Colonic mucosa (tissue), 4 donors: ENCODE results near the gene TMEM208. TPM values are rescaled to one million over a fixed set of nuclear protein-coding genes. Genes with fewer than 3 reads are reported as not detected.

Experiments
- DNase-seq: peaks from one replicate; pipeline ENCODE4 v3.0.0-alpha.2; 2020
- H3K27ac ChIP-seq: fragments of 200-600 bp; one replicate; pipeline ENCODE4 v1.8.0; 2021
- H3K27me3 ChIP-seq: fragments of 200-600 bp; one replicate; pipeline ENCODE4 v1.8.0; 2021
- H3K36me3 ChIP-seq: fragments of 200-600 bp; one replicate; pipeline ENCODE4 v1.8.0; 2021
- H3K4me1 ChIP-seq: fragments of 200-600 bp; one replicate; pipeline ENCODE4 v1.8.0; 2021; ENCODE audit warnings: mild to moderate bottlenecking
- H3K4me3 ChIP-seq: fragments of 200-600 bp; one replicate; pipeline ENCODE4 v1.8.0; 2021
- H3K9ac ChIP-seq, 2 donors: one replicate each; pipeline ENCODE4 v1.7.0; 2013; ENCODE audit warnings: control low read depth in 2 of 2, low read depth in 2 of 2, low read length in 2 of 2
- H3K9me3 ChIP-seq: fragments of 200-600 bp; one replicate; pipeline ENCODE4 v1.8.0; 2021
- CTCF ChIP-seq: fragments of 200-600 bp; IDR thresholded peaks from one replicate; pipeline ENCODE4 v1.8.0; 2022; ENCODE audit warnings: antibody characterized with exemption, mild to moderate bottlenecking
- intact Hi-C: fragments of 100-400 bp; cut with DNase I; formaldehyde crosslinking; loops from one replicate; pipeline ENCODE4 v1.14.1; 2022
- total RNA-seq, 2 donors: library from RNA; stranded (reverse); fragmentation: NEBNext Ultra II Directional in 1 of 2; extraction: Animal tissue kit (Norgen Biotek cat#: 25700) in 1 of 2; gene quantifications; one replicate each; pipeline ENCODE4 v1.2.1, GENCODE V29; 2021
- donor health status: healthy.
- donor health status: DM: no; HTN: no; CAD: no.
- donor health status: DM: no; HTN: no; CAD: no.

Gene TMEM208
- total RNA-seq, 2 donors from 2014 or later = 42.8 to 69.0 TPM

GRCh38 chr16:67201411-67202345, 25.3 kb upstream of the TMEM208 start:
- no peaks in the 10 kb centered on the region for H3K27me3 ChIP-seq
- no peaks in the 10 kb centered on the region for H3K4me1 ChIP-seq
- H3K36me3 ChIP-seq = peaks cover 6% of the 10 kb centered on the region
- no peaks in the 10 kb centered on the region for H3K9me3 ChIP-seq
- no peak overlapping the region for H3K27ac ChIP-seq
- no peak overlapping the region for H3K9ac ChIP-seq
- intact Hi-C loops = no loop called here
- H3K4me3 ChIP-seq = no peak overlapping the region
- no peak for DNase-seq
- no peak for TF ChIP-seq CTCF

GRCh38 chr16:67202426-67202825, 24.5 kb upstream of the TMEM208 start:
- DNase-seq = no peak
- Histone ChIP-seq H3K4me3 (no peak overlapping the region), H3K4me1 (no peaks in the 10 kb centered on the region), H3K9me3 (no peaks in the 10 kb centered on the region), H3K27me3 (no peaks in the 10 kb centered on the region), H3K9ac (no peak overlapping the region), H3K36me3 (no peaks in the 10 kb centered on the region), H3K27ac (no peak overlapping the region)
- no peak for TF ChIP-seq CTCF
- intact Hi-C loops = no loop called here

GRCh38 chr16:67202956-67203493, 23.9 kb upstream of the TMEM208 start:
- no peak for DNase-seq
- H3K27me3 ChIP-seq = no peaks in the 10 kb centered on the region
- no peak for TF ChIP-seq CTCF
- H3K4me3 ChIP-seq = no peak overlapping the region
- H3K9me3 ChIP-seq = no peaks in the 10 kb centered on the region
- H3K27ac ChIP-seq = no peak overlapping the region
- no peaks in the 10 kb centered on the region for H3K4me1 ChIP-seq
- intact Hi-C loops = no loop called here
- H3K9ac ChIP-seq = no peak overlapping the region
- H3K36me3 ChIP-seq = no peaks in the 10 kb centered on the region

- Histone ChIP-seq H3K9me3 (no peaks in the 10 kb centered on the region), H3K9ac (no peak overlapping the region), H3K4me1 (no peaks in the 10 kb centered on the region), H3K4me3 (no peak overlapping the region), H3K36me3 (no peaks in the 10 kb centered on the region), H3K27ac (no peak overlapping the region), H3K27me3 (no peaks in the 10 kb centered on the region)
- intact Hi-C loops = no loop called here
- no peak for DNase-seq
- TF ChIP-seq CTCF = no peak
Observed at GRCh38 chr16:67204076-67204475, 22.9 kb upstream of the TMEM208 start.

GRCh38 chr16:67206129-67206837, 20.6 kb upstream of the TMEM208 start:
- no peaks in the 10 kb centered on the region for H3K36me3 ChIP-seq
- TF ChIP-seq CTCF = no peak
- intact Hi-C loops = no loop called here
- no peaks in the 10 kb centered on the region for H3K27me3 ChIP-seq
- no peaks in the 10 kb centered on the region for H3K4me1 ChIP-seq
- H3K9ac ChIP-seq = no peak overlapping the region
- H3K27ac ChIP-seq = no peak overlapping the region
- no peak for DNase-seq
- no peak overlapping the region for H3K4me3 ChIP-seq
- H3K9me3 ChIP-seq = no peaks in the 10 kb centered on the region
